Hepatocyte (in vitro differentiated cells): ENCODE data around the gene UTF1.

ENCODE experiments used
- CTCF ChIP-seq: fragments of 200-600 bp; sonication (generic); IDR thresholded peaks from 2 replicates; pipeline ENCODE4 v1.5.1; 2016; ENCODE audit warnings: antibody characterized with exemption, mild to moderate bottlenecking; ENCODE audit not compliant: poor library complexity
- EZH2 ChIP-seq: fragments of 200-600 bp; sonication (generic); IDR thresholded peaks from 2 replicates; pipeline ENCODE4 v1.6.1; 2016; ENCODE audit warnings: antibody characterized with exemption, mild to moderate bottlenecking, borderline replicate concordance
- EZH2phosphoT487 ChIP-seq: fragments of 200-600 bp; sonication (generic); IDR thresholded peaks from one replicate; pipeline ENCODE4 v1.6.1; 2018; ENCODE audit warnings: antibody characterized with exemption, mild to moderate bottlenecking, low read depth, moderate library complexity; ENCODE audit not compliant: unreplicated experiment, severe bottlenecking

- TF ChIP-seq CTCF, result no peak
- TF ChIP-seq EZH2, result no peak
- no peak for TF ChIP-seq EZH2phosphoT487
These were observed 30.5 kb upstream of the UTF1 start for GRCh38 chr10:133199488-133199885.
